IMR-90 (cell line): ENCODE results near the gene TRPM1.

Experiments
- CTCF ChIP-seq: conservative IDR thresholded peaks from 2 replicates; pipeline ENCODE4 v1.5.1; 2012; ENCODE audit warnings: mild to moderate bottlenecking, low read depth, low read length, improper control_type of control experiment
- NFE2L2 ChIP-seq: fragments of 150-350 bp; IDR thresholded peaks from 2 replicates; pipeline ENCODE4 v1.6.1; 2016; ENCODE audit warnings: low read depth, mild to moderate bottlenecking, low read length
- POLR2A ChIP-seq: IDR thresholded peaks from 2 replicates; pipeline ENCODE4 v1.6.1; 2012; ENCODE audit warnings: mild to moderate bottlenecking, low read depth, low read length

DNA sequence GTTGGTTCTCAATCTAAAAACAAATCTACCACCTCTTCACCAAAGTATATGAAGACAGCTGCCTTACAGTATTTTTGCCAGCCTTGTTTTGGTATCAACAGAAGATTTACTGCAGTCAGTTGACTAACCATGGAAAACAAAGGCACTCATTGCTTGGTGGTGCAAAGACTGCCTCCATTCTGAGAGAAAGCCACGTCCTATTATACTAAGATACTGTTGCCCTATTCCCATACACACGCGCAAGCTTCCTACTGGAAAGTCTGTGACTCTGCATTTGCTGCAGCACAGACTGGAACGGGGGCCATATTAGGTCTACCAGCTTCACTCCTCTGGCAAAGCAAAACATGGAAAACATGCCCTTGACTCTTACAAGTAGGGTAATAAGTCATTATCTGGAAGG is 128.1 kb downstream of the TRPM1 start:
- TF ChIP-seq CTCF (no peak), NFE2L2 (no peak), POLR2A (no peak)
